SK-N-DZ (cell line): ENCODE measurements around the gene EIF2A.

Experiments
- DNase-seq: peaks from one replicate; pipeline ENCODE4 v3.0.0-alpha.2; 2015; ENCODE audit warnings: low spot score

The EIF2A gene

GRCh38 chr3:150543128-150543527 is 3.5 kb upstream of the EIF2A start:
- no peak for DNase-seq

GRCh38 chr3:150543531-150543930 is 3.1 kb upstream of the EIF2A start:
- DNase-seq = no peak

GRCh38 chr3:150544041-150544440 is 2.5 kb upstream of the EIF2A start:
- no peak for DNase-seq

GRCh38 chr3:150544726-150545125 is 1.9 kb upstream of the EIF2A start:
- DNase-seq = no peak

- DNase-seq = peak; percentile 9
Measured at GRCh38 chr3:150545419-150546225, 965 bp upstream of the EIF2A start.

GRCh38 chr3:150547045-150547741 is 606 bp downstream of the EIF2A start:
- DNase-seq = no peak

GRCh38 chr3:150555859-150556436 is 9.4 kb downstream of the EIF2A start:
- DNase-seq = no peak

- no peak for DNase-seq
Measured at GRCh38 chr3:150556792-150557191, 10.2 kb downstream of the EIF2A start.

- no peak for DNase-seq
Measured at GRCh38 chr3:150557725-150558124, 11.1 kb downstream of the EIF2A start.

- no peak for DNase-seq
Measured at GRCh38 chr3:150564243-150564642, 17.7 kb downstream of the EIF2A start.

- no peak for DNase-seq
Measured at GRCh38 chr3:150567328-150567727, 20.7 kb downstream of the EIF2A start.

- no peak for DNase-seq
Measured at GRCh38 chr3:150577855-150578254, 31.3 kb downstream of the EIF2A start.

GRCh38 chr3:150581174-150581573 is 34.6 kb downstream of the EIF2A start:
- no peak for DNase-seq

GRCh38 chr3:150582620-150583019 is 36.0 kb downstream of the EIF2A start:
- DNase-seq = no peak

- no peak for DNase-seq
Measured at GRCh38 chr3:150583028-150583427, 36.4 kb downstream of the EIF2A start.

GRCh38 chr3:150588027-150588830 is 41.6 kb downstream of the EIF2A start:
- no peak for DNase-seq

GRCh38 chr3:150589759-150590158 is 43.2 kb downstream of the EIF2A start:
- DNase-seq = no peak

GRCh38 chr3:150594150-150594549 is 47.6 kb downstream of the EIF2A start:
- DNase-seq = no peak

- no peak for DNase-seq
Measured at GRCh38 chr3:150597646-150598045, 51.1 kb downstream of the EIF2A start.

GRCh38 chr3:150599611-150600297 is 53.2 kb downstream of the EIF2A start:
- DNase-seq = no peak
